ENCODE results near the gene THTPA.
"Not testable (repeated sequence)": the region's sequence is repeated elsewhere in the genome, so short reads cannot be mapped to it uniquely, and the experiment has no call there.

Gene THTPA

GRCh38 chr14:23535943-23536342 lies 20.1 kb upstream of the THTPA start:
- no peak for DNase-seq

DNA sequence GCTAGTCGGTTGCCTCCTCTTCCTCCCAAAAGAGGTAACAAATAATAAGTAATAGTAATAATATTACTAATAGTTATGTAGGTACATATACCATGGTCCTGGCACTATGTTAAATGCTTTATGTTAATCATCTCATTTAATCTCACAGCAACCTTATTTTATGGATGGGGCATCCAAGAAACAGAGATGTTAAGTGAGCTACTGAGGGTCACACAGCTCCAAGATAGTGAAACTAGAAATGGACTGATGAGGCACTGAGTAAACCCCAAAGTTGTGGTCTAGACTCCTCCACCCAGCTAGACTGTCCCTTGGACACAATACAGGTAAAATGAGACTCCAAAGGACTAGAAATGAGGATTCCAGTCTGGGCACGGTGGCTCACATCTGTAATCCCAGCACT lies 19.6 kb upstream of the THTPA start:
- no peak for DNase-seq

GRCh38 chr14:23536906-23537305 lies 19.2 kb upstream of the THTPA start:
- not testable (repeated sequence) for DNase-seq

- DNase-seq: no peak
Measured at GRCh38 chr14:23537351-23538049, 18.6 kb upstream of the THTPA start.

DNA sequence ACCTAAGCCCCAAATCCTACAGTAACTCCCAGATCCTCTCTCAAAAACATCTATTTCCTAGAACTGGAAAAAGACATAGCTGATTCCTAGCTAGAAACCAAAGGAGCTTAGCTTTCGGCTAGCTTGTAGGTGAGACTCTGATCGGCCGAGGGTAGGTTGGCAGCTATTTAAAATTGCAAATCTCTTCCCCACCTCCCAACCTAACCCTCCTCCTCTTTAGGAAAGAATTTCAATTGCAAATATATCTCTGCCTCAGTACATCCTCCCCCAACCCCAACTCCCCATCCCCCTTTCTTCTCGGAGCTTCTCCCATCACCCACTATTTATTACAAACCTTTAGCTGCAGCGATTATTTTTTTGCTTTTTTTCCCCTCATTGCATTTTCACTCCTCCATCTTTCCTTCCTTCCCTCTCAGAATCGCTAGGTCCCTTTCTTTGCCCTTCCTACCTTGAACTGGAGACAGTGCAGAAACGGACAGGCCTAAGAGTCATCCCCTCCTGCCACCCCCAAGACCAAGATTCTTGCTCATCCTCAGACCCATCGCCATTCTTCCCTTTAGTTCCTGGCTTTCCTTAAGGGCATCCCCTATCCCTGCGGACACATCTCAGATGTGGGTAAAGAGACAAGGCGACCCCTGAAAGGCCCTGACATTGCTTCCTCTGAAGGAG lies 17.9 kb upstream of the THTPA start:
- DNase-seq: no peak

- DNase-seq: no peak
Measured at GRCh38 chr14:23538785-23539184, 17.3 kb upstream of the THTPA start.

DNA sequence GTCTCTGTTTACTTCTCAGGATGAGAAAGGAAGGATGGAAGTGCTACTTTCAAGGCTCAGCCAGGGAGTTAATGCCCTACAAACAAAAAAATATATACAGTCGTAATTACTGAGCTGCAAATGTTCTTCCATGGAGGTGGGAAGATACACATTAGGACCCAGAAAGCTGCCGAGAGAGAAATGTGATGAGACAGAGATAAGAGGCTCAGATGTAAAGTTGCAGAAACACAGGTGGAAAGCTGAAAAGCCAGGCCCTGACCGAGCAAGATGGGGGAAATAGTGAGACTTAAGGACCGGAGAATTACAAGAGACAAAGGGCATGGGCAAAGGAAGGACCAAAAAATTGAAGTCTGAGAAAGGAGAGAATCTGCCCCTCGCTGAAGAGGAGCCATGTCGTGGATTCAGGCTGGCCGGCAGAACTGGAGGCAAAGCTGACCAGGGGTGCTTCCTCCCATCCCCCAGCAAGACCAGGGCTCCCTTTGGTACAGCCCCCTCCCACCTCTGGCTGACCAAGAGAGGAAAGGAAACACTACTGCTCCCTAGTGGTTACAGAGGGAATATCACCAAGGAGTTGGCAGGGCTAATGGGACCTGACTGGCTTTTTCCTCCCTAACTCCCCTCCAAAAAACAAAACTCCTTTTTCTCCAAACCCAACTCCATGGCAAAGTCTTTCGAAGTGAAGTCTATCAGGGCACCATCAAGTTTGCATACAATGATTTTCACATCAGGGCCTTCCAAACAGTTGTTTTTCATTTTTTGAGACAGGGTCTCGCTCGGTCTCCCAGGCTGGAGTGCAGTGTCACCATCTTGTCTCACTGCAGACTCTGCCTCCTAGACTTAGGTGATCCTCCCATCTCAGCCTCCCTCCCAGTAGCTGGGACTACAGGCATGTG lies 16.6 kb upstream of the THTPA start:
- peak; percentile 59 for DNase-seq

DNA sequence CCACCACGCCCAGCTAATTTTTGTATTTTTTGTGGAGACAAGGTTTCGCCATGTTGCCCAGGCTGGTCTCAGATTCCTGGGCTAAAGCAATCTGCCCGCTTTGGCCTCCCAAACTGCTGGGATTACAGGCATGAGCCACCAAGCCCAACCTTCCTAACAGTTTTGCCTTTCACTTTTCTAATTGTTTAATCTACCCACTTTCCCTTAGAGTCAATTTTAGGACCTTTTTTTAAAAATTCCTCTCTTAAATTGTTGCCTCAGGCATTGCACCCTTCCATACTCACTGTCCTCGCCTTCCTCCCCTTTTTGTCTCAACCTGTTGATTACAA lies 16.0 kb upstream of the THTPA start:
- no peak for DNase-seq

- DNase-seq: no peak
Measured at GRCh38 chr14:23542261-23542660, 13.8 kb upstream of the THTPA start.

GRCh38 chr14:23543403-23543802 lies 12.7 kb upstream of the THTPA start:
- DNase-seq: no peak

DNA sequence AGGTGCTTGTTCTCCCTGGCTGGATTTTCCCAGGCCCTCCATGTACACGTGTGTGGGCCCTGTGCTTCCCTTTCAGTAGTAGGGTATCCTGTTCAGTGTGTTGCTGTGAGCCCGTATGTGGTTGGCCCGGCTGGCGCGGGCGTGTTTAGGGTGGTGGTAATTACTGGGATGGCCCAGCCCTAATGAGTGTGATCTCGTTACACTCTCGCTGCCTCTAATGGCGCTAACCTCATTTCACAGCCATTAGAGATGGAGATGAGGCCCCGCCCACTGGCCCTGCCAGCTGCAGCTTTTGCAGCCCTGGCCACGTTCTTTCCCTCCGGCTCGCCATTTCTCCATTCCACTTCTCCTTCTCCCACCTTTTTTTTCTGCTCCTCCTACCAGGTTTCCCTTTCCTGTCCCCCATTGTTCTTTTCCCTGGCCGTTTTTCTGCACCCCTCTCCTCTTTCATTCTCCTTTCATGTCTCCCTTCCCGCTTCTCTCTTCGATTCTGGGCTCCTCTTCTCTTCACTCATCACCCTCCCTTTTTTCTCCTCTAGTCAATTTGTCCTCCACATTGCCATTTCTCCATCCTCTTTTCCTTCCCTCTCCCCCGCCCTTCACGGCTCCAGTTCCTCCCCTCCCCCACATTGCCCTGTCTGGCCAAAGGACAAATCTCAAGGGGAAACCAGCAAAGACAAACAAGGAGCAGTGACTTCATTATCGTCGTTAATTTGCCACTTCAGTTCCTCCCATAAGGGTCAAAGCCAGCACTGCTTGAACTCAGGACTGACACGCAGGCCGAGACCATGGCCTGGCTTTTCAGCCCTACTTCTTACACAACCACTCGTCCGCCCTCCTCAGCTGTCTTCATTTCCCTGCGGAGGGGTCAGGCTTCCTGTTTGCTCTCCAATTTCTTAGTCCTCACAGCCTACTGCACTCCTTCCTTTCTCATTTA lies 11.3 kb upstream of the THTPA start:
- no peak for DNase-seq

GRCh38 chr14:23545740-23546365 lies 10.2 kb upstream of the THTPA start:
- no peak for DNase-seq

- DNase-seq: no peak
Measured at GRCh38 chr14:23546450-23547035, 9.5 kb upstream of the THTPA start.

DNA sequence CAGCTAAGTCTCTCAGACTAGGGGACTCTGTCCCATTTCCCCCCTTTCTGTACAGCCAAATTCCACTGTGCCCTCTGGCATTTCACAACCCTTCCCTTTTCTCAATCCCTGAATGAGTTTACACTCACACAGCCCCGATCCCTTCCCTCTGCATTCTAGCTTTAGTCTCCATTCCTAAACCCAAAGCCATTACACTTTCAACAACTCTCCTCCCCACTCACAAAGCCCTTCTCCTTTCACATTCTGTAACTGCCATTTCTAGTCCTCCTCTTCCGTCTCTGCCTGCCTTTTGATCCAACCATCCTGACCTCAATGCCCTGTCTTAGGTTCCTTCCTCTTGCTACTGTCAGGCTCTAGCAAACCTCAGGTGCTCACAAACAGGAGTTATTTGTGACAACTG lies 8.1 kb upstream of the THTPA start:
- DNase-seq: no peak

GRCh38 chr14:23548351-23549318 lies 7.4 kb upstream of the THTPA start:
- no peak for DNase-seq

GRCh38 chr14:23550131-23550811 lies 5.8 kb upstream of the THTPA start:
- no peak for DNase-seq

DNA sequence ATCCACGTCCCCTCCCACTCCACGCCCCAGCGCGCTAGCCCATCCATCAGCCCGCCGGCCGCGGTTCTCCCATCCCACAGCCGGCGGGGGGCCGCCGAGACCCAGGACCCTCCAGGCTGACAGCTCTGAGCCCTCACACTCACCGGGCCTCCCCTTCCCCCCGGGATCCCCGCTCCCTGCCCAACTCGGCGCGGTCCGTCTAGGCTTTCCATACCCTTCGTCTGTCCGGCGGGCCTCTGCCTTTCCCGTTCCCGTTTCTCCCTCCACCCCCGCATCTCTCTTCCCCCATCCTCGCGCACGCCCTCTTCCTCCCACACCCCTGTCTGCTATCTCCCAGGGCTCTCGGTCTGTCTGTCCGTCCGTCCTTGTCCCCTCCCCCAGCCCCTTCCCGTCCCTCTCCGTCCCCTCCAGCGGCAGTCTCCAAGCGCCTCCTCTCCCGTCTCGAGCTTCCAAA lies 5.2 kb upstream of the THTPA start:
- DNase-seq: no peak

- peak; percentile 79 for DNase-seq
Measured at GRCh38 chr14:23551266-23552028, 4.6 kb upstream of the THTPA start, which contains the start of gene ZFHX2. Gene ZFHX2, minus strand, starts transcription at chr14:23551765. Its CDS starts 16,440 bp downstream, at chr14:23535325.

GRCh38 chr14:23555533-23555881 lies 564 bp upstream of the THTPA start:
- DNase-seq: no peak

Measured in CD4-positive, alpha-beta T cell treated with Interleukin-12 subunit alpha and Interleukin-12 subunit beta, for 1 hour (primary cell).